HepG2 (cell line): ENCODE results near the gene FBXO2. TPM values are rescaled to one million over a fixed set of nuclear protein-coding genes. Genes with fewer than 3 reads are reported as not detected.

Experiments
- BCL3 ChIP-seq: sonication (generic); formaldehyde crosslinking; IDR thresholded peaks from 2 replicates; pipeline ENCODE4 v1.5.1; 2020; ENCODE audit warnings: mild to moderate bottlenecking, missing genetic modification reagents, moderate library complexity
- CENPX ChIP-seq: sonication (generic); formaldehyde crosslinking; IDR thresholded peaks from 2 replicates; pipeline ENCODE4 v1.9.0; 2021; ENCODE audit warnings: mild to moderate bottlenecking, missing genetic modification reagents, moderate library complexity
- GATAD2A ChIP-seq: IDR thresholded peaks from 2 replicates; pipeline ENCODE4 v1.6.1; 2016
- GLI4 ChIP-seq: sonication (generic); formaldehyde crosslinking; IDR thresholded peaks from 2 replicates; pipeline ENCODE4 v1.5.1; 2020; ENCODE audit warnings: missing genetic modification reagents, mild to moderate bottlenecking, moderate library complexity, borderline replicate concordance
- HNF4G ChIP-seq, 2 experiments: sonication (generic) in 1 of 2; formaldehyde crosslinking in 1 of 2; IDR thresholded peaks; 2 replicates each; pipeline versions ENCODE4 v1.4.0 to v1.6.1; 2011 to 2020; ENCODE audit warnings: borderline replicate concordance in 2 of 2, low read depth in 2 of 2, mild to moderate bottlenecking in 2 of 2, low read length in 1 of 2, missing genetic modification reagents in 1 of 2, moderate library complexity in 1 of 2
- MEF2D ChIP-seq: sonication (generic); formaldehyde crosslinking; IDR thresholded peaks from 2 replicates; pipeline ENCODE4 v1.5.1; 2020; ENCODE audit warnings: mild to moderate bottlenecking, missing genetic modification reagents
- NBN ChIP-seq: fragments of 450-650 bp; conservative IDR thresholded peaks from 2 replicates; pipeline ENCODE4 v1.6.1; 2017
- NRL ChIP-seq: sonication (generic); formaldehyde crosslinking; IDR thresholded peaks from 2 replicates; pipeline ENCODE4 v1.5.0; 2020; ENCODE audit warnings: missing genetic modification reagents, mild to moderate bottlenecking, moderate library complexity, borderline replicate concordance
- SOX13 ChIP-seq, 3 experiments: fragments of 450-650 bp in 1 of 3; sonication (generic) in 1 of 3; formaldehyde crosslinking in 1 of 3; IDR thresholded peaks in 2 of 3; conservative IDR thresholded peaks in 1 of 3; 2 replicates each; pipeline versions ENCODE4 v1.5.0 to v1.6.1; 2016 to 2020; ENCODE audit warnings: antibody characterized with exemption in 1 of 3, mild to moderate bottlenecking in 1 of 3, missing compliant biosample characterization in 1 of 3, missing genetic modification reagents in 1 of 3, moderate library complexity in 1 of 3
- SPEN ChIP-seq: sonication (generic); formaldehyde crosslinking; IDR thresholded peaks from 2 replicates; pipeline ENCODE4 v1.5.1; 2020; ENCODE audit warnings: low read depth, mild to moderate bottlenecking, missing genetic modification reagents
- SRF ChIP-seq: IDR thresholded peaks from 2 replicates; pipeline ENCODE4 v1.6.1; 2011; ENCODE audit warnings: mild to moderate bottlenecking, low read depth, low read length, moderate library complexity
- SSRP1 ChIP-seq: IDR thresholded peaks from 2 replicates; pipeline ENCODE4 v1.6.1; 2016; ENCODE audit warnings: control low read depth
- THAP11 ChIP-seq: IDR thresholded peaks from 2 replicates; pipeline ENCODE4 v1.6.1; 2016; ENCODE audit warnings: missing biosample characterization, missing genetic modification reagents
- ZFP1 ChIP-seq: IDR thresholded peaks from 2 replicates; pipeline ENCODE4 v1.6.1; 2016
- ZNF20 ChIP-seq: sonication (generic); formaldehyde crosslinking; IDR thresholded peaks from 2 replicates; pipeline ENCODE4 v1.4.0; 2020; ENCODE audit warnings: mild to moderate bottlenecking, moderate library complexity, missing genetic modification reagents
- ZNF547 ChIP-seq: sonication (generic); formaldehyde crosslinking; IDR thresholded peaks from 2 replicates; pipeline ENCODE4 v1.5.1; 2020; ENCODE audit warnings: mild to moderate bottlenecking, missing genetic modification reagents
- ZNF746 ChIP-seq: sonication (generic); formaldehyde crosslinking; IDR thresholded peaks from 2 replicates; pipeline ENCODE4 v1.8.0; 2022; ENCODE audit warnings: mild to moderate bottlenecking, missing genetic modification reagents
- polyA plus RNA-seq, 8 experiments: library from polyadenylated mRNA; depleted of rRNA in 3 of 8; stranded (reverse) in 7 of 8; unstranded in 1 of 8; fragments of >200 nt; fragmentation: Illumina TruSeq in 4 of 8; extraction: Trizol in 4 of 8; gene quantifications; 2 replicates each; pipeline versions ENCODE4 v1.2.1 to v1.2.3, GENCODE V29; 2011 to 2016; ENCODE audit warnings: low read depth in 4 of 8, missing spikeins in 1 of 8, mixed read lengths in 1 of 8; ENCODE audit not compliant: insufficient read depth in 1 of 8
- total RNA-seq, 5 experiments: library from RNA; depleted of rRNA; stranded (reverse); fragments of >200 nt; fragmentation: Illumina TruSeq; extraction: Trizol; gene quantifications; 2 replicates each; pipeline ENCODE4 v1.2.3, GENCODE V29; 2016; ENCODE audit warnings: low read depth in 1 of 5
- TF ChIP-seq, protein P1 (sequence below): sonication (generic); formaldehyde crosslinking; IDR thresholded peaks from one replicate; pipeline ENCODE4 v1.5.1; 2020; ENCODE audit warnings: mild to moderate bottlenecking, missing genetic modification reagents; ENCODE audit errors: not compliant biosample characterization

Gene FBXO2
- total and polyA plus RNA-seq, 2 of the 13 experiments (the other 11 are each of a cell fraction or from before 2014, with no cell fraction given) = 79.3 to 112 TPM

DNA sequence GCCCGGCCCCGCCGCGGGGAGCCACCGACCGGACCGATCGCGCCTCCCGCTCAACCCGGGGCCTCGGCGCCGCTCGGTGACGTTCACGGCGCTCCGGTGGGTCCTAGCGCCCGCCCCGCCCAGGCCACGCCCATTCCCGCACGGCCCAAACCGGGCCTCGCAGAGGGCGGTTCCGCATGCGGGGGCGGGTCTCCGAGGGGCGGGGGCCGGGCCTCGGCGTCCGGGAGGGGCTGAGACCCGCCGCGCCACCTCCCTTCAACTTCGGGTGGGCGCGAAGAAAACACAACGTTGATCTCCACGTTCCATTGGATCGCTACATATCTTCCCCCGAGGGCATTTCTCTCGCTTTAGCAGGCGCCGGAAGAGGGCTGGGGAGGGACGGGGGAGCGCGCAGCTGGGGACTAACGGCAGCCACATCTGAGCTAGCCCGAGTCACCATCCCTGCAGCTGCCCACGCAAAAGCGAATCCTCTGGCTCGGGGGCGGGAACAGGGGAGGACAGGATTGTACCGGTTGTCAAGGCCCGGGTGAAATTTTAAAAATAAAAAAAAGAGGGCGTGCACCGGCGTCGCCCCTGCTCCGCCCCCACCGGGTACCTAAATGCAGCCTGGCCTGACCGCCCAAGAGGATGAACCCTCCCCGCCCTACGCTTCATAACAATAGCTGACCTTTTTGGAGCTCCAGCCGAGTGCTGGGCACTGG is 27.0 kb upstream of the FBXO2 start, which contains the start of gene MAD2L2 (continued):
- TF ChIP-seq, protein P1, sequence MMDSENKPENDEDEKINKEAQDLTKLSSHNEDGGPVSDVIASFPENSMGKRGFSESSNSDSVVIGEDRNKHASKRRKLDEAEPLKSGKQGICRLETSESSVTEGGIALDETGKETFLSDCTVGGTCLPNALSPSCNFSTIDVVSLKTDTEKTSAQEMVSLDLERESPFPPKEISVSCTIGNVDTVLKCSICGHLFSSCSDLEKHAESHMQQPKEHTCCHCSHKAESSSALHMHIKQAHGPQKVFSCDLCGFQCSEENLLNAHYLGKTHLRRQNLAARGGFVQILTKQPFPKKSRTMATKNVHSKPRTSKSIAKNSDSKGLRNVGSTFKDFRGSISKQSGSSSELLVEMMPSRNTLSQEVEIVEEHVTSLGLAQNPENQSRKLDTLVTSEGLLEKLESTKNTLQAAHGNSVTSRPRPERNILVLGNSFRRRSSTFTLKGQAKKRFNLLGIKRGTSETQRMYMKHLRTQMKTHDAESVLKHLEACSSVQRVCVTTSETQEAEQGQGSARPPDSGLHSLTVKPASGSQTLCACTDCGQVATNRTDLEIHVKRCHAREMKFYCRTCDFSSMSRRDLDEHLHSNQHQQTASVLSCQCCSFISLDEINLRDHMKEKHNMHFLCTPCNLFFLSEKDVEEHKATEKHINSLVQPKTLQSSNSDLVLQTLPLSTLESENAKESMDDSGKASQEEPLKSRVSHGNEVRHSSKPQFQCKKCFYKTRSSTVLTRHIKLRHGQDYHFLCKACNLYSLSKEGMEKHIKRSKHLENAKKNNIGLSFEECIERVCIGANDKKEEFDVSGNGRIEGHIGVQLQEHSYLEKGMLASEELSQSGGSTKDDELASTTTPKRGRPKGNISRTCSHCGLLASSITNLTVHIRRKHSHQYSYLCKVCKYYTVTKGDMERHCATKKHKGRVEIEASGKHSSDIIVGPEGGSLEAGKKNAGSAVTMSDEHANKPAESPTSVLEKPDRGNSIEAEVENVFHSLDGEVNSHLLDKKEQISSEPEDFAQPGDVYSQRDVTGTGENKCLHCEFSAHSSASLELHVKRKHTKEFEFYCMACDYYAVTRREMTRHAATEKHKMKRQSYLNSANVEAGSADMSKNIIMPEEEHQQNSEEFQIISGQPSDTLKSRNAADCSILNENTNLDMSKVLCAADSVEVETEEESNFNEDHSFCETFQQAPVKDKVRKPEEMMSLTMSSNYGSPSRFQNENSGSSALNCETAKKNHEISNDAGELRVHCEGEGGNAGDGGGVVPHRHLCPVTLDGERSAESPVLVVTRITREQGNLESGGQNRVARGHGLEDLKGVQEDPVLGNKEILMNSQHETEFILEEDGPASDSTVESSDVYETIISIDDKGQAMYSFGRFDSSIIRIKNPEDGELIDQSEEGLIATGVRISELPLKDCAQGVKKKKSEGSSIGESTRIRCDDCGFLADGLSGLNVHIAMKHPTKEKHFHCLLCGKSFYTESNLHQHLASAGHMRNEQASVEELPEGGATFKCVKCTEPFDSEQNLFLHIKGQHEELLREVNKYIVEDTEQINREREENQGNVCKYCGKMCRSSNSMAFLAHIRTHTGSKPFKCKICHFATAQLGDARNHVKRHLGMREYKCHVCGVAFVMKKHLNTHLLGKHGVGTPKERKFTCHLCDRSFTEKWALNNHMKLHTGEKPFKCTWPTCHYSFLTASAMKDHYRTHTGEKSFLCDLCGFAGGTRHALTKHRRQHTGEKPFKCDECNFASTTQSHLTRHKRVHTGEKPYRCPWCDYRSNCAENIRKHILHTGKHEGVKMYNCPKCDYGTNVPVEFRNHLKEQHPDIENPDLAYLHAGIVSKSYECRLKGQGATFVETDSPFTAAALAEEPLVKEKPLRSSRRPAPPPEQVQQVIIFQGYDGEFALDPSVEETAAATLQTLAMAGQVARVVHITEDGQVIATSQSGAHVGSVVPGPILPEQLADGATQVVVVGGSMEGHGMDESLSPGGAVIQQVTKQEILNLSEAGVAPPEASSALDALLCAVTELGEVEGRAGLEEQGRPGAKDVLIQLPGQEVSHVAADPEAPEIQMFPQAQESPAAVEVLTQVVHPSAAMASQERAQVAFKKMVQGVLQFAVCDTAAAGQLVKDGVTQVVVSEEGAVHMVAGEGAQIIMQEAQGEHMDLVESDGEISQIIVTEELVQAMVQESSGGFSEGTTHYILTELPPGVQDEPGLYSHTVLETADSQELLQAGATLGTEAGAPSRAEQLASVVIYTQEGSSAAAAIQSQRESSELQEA (CRISPR knock-in tag) = no peak
- TF ChIP-seq SRF = peak; percentile 61; the same call in 1 of the 2 replicates
- TF ChIP-seq MEF2D (CRISPR knock-in tag) = no peak
- TF ChIP-seq ZNF746 (CRISPR knock-in tag) = no peak
- TF ChIP-seq SSRP1 (CRISPR knock-in tag) = no peak
- no peak for TF ChIP-seq GATAD2A (CRISPR knock-in tag)
- TF ChIP-seq GLI4 (CRISPR knock-in tag) = no peak
- TF ChIP-seq HNF4G (IDR thresholded peaks at IDR 0.05; ENCODE audit: borderline replicate concordance, low read depth, low read length) = no peak
- TF ChIP-seq HNF4G (CRISPR knock-in tag; IDR thresholded peaks at IDR 0.05; ENCODE audit: borderline replicate concordance, low read depth) = no peak
- peak; percentile 82 for TF ChIP-seq SPEN (CRISPR knock-in tag)
- no peak for TF ChIP-seq ZFP1 (CRISPR knock-in tag)
- no peak for TF ChIP-seq ZNF20 (CRISPR knock-in tag)
- no peak for TF ChIP-seq NBN
- TF ChIP-seq CENPX (CRISPR knock-in tag) = no peak
- TF ChIP-seq NRL (CRISPR knock-in tag) = no peak
- peak; percentile 24; the same call in 1 of the 2 replicates for TF ChIP-seq ZNF547 (CRISPR knock-in tag)
- no peak; the same call in 1 of the 2 replicates for TF ChIP-seq BCL3 (CRISPR knock-in tag)
- TF ChIP-seq SOX13 (IDR thresholded peaks at IDR 0.05) = no peak
- peak in 1 of 2 experiments; percentile 61; a peak in 2 of 4 replicates for TF ChIP-seq SOX13 (CRISPR knock-in tag; conservative IDR thresholded peaks at IDR 0.05 in 1 of 2, IDR thresholded peaks at IDR 0.05 in 1 of 2)
- peak; percentile 60 for TF ChIP-seq THAP11 (CRISPR knock-in tag)
